C4-2B (cell line): ENCODE results near the gene OSGIN1.
"Not testable (repeated sequence)": the region's sequence is repeated elsewhere in the genome, so short reads cannot be mapped to it uniquely, and the experiment has no call there.

Experiments used
- H3K27ac ChIP-seq: fragments of 450-650 bp; 2 replicates; pipeline ENCODE4 v1.5.1; 2017
- CTCF ChIP-seq: fragments of 450-650 bp; conservative IDR thresholded peaks from 2 replicates; pipeline ENCODE4 v1.5.1; 2017; ENCODE audit warnings: mild to moderate bottlenecking
- ZFX ChIP-seq: fragments of 450-650 bp; IDR thresholded peaks from 2 replicates; pipeline ENCODE4 v1.6.1; 2017

OSGIN1 gene

GRCh38 chr16:83939266-83939855 is 13.7 kb upstream of the OSGIN1 start:
- H3K27ac ChIP-seq, result no peak overlapping the region
- no peak for TF ChIP-seq ZFX
- TF ChIP-seq CTCF, result no peak

GRCh38 chr16:83940119-83940518 is 12.9 kb upstream of the OSGIN1 start:
- TF ChIP-seq ZFX (no peak), CTCF (no peak)
- H3K27ac ChIP-seq, result no peak overlapping the region

GRCh38 chr16:83940630-83941378 is 12.2 kb upstream of the OSGIN1 start:
- TF ChIP-seq CTCF (no peak), ZFX (no peak)
- H3K27ac ChIP-seq, result no peak overlapping the region

GRCh38 chr16:83941546-83941945 is 11.5 kb upstream of the OSGIN1 start:
- not testable (repeated sequence) for H3K27ac ChIP-seq

- TF ChIP-seq CTCF (no peak), ZFX (no peak)
- H3K27ac ChIP-seq, result no peak overlapping the region
These were observed 11.0 kb upstream of the OSGIN1 start for GRCh38 chr16:83942074-83942473.

GRCh38 chr16:83942815-83943515 is 10.1 kb upstream of the OSGIN1 start:
- H3K27ac ChIP-seq, result no peak overlapping the region

GRCh38 chr16:83943516-83944050 is 9.5 kb upstream of the OSGIN1 start:
- TF ChIP-seq CTCF, result no peak
- no peak overlapping the region for H3K27ac ChIP-seq

More at GRCh38 chr16:83942815-83943515, 10.1 kb upstream of the OSGIN1 start:
- TF ChIP-seq CTCF (no peak), ZFX (no peak)
